GM12878 (cell line): ENCODE results near the gene PAF1. TPM values are rescaled to one million over a fixed set of nuclear protein-coding genes. Genes with fewer than 3 reads are reported as not detected.

Source experiments
- BCL11A ChIP-seq: IDR thresholded peaks from 2 replicates; pipeline ENCODE4 v1.6.1; 2011; ENCODE audit warnings: low read depth, low read length
- CBX3 ChIP-seq: fragments of 200-600 bp; sonication (generic); IDR thresholded peaks from 2 replicates; pipeline ENCODE4 v1.6.1; 2016; ENCODE audit warnings: low read depth, borderline replicate concordance
- CREM ChIP-seq: IDR thresholded peaks from 2 replicates; pipeline ENCODE4 v1.6.1; 2014; ENCODE audit warnings: antibody characterized with exemption, low read depth
- LARP7 ChIP-seq: fragments of 450-650 bp; IDR thresholded peaks from 2 replicates; pipeline ENCODE4 v1.6.1; 2017; ENCODE audit warnings: mild to moderate bottlenecking
- MYB ChIP-seq: fragments of 150-350 bp; IDR thresholded peaks from 2 replicates; pipeline ENCODE4 v1.6.1; 2014; ENCODE audit warnings: mild to moderate bottlenecking, low read depth, low read length, borderline replicate concordance
- PAX8 ChIP-seq: fragments of 450-650 bp; IDR thresholded peaks from 2 replicates; pipeline ENCODE4 v1.6.1; 2017; ENCODE audit warnings: mild to moderate bottlenecking, moderate library complexity
- RBBP5 ChIP-seq: fragments of 200-600 bp; sonication (generic); conservative IDR thresholded peaks from 2 replicates; pipeline ENCODE4 v1.6.1; 2016
- RUNX3 ChIP-seq: IDR thresholded peaks from 2 replicates; pipeline ENCODE4 v1.6.1; 2012; ENCODE audit warnings: low read length, inconsistent platforms
- YBX1 ChIP-seq: fragments of 450-650 bp; IDR thresholded peaks from 2 replicates; pipeline ENCODE4 v1.6.1; 2016; ENCODE audit warnings: antibody characterized with exemption
- ZNF207 ChIP-seq: fragments of 450-650 bp; IDR thresholded peaks from 2 replicates; pipeline ENCODE4 v1.6.1; 2014; ENCODE audit warnings: antibody characterized with exemption, mild to moderate bottlenecking, borderline replicate concordance
- ZNF384 ChIP-seq: IDR thresholded peaks from 2 replicates; pipeline ENCODE4 v1.6.1; 2012; ENCODE audit warnings: low read depth, mild to moderate bottlenecking, low read length, improper control_type of control experiment, borderline replicate concordance
- ZNF622 ChIP-seq: fragments of 450-650 bp; IDR thresholded peaks from 2 replicates; pipeline ENCODE4 v1.6.1; 2017; ENCODE audit warnings: mild to moderate bottlenecking, inconsistent platforms
- polyA plus RNA-seq, 11 experiments: library from polyadenylated mRNA; depleted of rRNA in 4 of 11; unstranded in 6 of 11; stranded (reverse) in 5 of 11; fragments of >200 nt; fragmentation: Nextera tagmentation in 4 of 11; fragmentation: Illumina TruSeq in 1 of 11; extraction: Ambion mirVana in 4 of 11; extraction: Trizol in 1 of 11; gene quantifications; 1 replicate in 1 of 11; 2 replicates in 10 of 11; pipeline versions ENCODE4 v1.2.1 to v1.2.3, GENCODE V29; 2011 to 2016; ENCODE audit warnings: inconsistent platforms in 2 of 11, missing spikeins in 2 of 11, low read depth in 1 of 11
- total RNA-seq, 4 experiments: library from RNA; depleted of rRNA in 3 of 4; stranded (reverse); fragments of >200 nt in 3 of 4; fragmentation: Illumina TruSeq in 1 of 4; extraction: Trizol in 1 of 4; gene quantifications; 2 replicates each; pipeline versions ENCODE4 v1.2.1 to v1.2.3, GENCODE V29; 2013 to 2021
- TF ChIP-seq, protein P1 (sequence below): IDR thresholded peaks from 2 replicates; pipeline ENCODE4 v1.6.1; 2012; ENCODE audit warnings: low read depth, low read length, improper control_type of control experiment
- TF ChIP-seq, protein P2 (sequence below): fragments of 450-650 bp; IDR thresholded peaks from 2 replicates; pipeline ENCODE4 v1.6.1; 2017; ENCODE audit warnings: mild to moderate bottlenecking, moderate library complexity
- TF ChIP-seq, protein P3 (sequence below): IDR thresholded peaks from 2 replicates; pipeline ENCODE4 v1.6.1; 2012; ENCODE audit warnings: improper control_type of control experiment, low read depth, low read length; ENCODE audit not compliant: insufficient replicate concordance
- TF ChIP-seq, protein P4 (sequence below): fragments of 450-650 bp; IDR thresholded peaks from 2 replicates; pipeline ENCODE4 v1.6.1; 2016; ENCODE audit warnings: mild to moderate bottlenecking, moderate library complexity, borderline replicate concordance

PAF1 gene
- total and polyA plus RNA-seq, 10 of the 15 experiments (the other 5 are each of a cell fraction or from before 2014, with no cell fraction given) = 1.7 to 45.8 (median 39.6) TPM

DNA sequence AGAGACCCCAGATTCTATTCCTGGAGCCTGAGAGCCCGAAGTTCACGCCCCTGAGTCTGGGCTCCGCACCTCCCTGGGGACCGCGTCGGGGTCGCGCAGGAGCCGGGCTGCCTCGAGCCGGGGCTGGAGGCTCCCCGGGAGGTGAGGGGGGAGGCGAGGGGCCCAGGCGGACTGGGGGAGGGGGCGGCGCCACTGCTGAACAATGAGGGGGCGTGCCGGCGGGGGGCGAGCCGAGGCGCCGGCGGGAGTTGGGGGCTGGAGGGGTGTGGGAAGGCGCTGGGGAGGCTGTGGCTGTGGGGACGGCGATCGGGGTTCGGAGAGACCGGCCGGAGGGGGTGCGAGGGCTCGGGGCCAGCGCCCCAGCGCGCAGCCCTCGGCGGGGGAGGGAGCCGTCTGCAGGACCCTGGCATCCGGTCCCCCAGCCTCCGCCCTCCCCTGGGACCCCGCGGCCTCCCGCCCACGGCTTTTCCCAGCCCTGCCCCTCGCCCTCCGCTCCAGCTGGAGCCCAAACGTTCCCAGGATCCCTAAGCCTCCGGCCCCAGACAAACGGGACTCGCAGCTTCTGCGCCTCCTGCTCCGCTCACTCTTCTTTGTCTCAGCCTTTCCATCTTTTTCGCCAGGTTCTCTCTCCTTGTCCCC is 22.5 kb upstream of the PAF1 start (continued):
- TF ChIP-seq YBX1 (no peak), MYB (no peak), CBX3 (no peak), LARP7 (no peak), PAX8 (no peak), BCL11A (no peak), RUNX3 (no peak), RBBP5 (no peak), ZNF207 (no peak), ZNF622 (no peak), CREM (no peak), ZNF384 (no peak)
- TF ChIP-seq, protein P1, sequence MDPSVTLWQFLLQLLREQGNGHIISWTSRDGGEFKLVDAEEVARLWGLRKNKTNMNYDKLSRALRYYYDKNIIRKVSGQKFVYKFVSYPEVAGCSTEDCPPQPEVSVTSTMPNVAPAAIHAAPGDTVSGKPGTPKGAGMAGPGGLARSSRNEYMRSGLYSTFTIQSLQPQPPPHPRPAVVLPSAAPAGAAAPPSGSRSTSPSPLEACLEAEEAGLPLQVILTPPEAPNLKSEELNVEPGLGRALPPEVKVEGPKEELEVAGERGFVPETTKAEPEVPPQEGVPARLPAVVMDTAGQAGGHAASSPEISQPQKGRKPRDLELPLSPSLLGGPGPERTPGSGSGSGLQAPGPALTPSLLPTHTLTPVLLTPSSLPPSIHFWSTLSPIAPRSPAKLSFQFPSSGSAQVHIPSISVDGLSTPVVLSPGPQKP = no peak
- TF ChIP-seq, protein P2, sequence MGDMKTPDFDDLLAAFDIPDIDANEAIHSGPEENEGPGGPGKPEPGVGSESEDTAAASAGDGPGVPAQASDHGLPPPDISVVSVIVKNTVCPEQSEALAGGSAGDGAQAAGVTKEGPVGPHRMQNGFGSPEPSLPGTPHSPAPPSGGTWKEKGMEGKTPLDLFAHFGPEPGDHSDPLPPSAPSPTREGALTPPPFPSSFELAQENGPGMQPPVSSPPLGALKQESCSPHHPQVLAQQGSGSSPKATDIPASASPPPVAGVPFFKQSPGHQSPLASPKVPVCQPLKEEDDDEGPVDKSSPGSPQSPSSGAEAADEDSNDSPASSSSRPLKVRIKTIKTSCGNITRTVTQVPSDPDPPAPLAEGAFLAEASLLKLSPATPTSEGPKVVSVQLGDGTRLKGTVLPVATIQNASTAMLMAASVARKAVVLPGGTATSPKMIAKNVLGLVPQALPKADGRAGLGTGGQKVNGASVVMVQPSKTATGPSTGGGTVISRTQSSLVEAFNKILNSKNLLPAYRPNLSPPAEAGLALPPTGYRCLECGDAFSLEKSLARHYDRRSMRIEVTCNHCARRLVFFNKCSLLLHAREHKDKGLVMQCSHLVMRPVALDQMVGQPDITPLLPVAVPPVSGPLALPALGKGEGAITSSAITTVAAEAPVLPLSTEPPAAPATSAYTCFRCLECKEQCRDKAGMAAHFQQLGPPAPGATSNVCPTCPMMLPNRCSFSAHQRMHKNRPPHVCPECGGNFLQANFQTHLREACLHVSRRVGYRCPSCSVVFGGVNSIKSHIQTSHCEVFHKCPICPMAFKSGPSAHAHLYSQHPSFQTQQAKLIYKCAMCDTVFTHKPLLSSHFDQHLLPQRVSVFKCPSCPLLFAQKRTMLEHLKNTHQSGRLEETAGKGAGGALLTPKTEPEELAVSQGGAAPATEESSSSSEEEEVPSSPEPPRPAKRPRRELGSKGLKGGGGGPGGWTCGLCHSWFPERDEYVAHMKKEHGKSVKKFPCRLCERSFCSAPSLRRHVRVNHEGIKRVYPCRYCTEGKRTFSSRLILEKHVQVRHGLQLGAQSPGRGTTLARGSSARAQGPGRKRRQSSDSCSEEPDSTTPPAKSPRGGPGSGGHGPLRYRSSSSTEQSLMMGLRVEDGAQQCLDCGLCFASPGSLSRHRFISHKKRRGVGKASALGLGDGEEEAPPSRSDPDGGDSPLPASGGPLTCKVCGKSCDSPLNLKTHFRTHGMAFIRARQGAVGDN = no peak
- TF ChIP-seq, protein P3, sequence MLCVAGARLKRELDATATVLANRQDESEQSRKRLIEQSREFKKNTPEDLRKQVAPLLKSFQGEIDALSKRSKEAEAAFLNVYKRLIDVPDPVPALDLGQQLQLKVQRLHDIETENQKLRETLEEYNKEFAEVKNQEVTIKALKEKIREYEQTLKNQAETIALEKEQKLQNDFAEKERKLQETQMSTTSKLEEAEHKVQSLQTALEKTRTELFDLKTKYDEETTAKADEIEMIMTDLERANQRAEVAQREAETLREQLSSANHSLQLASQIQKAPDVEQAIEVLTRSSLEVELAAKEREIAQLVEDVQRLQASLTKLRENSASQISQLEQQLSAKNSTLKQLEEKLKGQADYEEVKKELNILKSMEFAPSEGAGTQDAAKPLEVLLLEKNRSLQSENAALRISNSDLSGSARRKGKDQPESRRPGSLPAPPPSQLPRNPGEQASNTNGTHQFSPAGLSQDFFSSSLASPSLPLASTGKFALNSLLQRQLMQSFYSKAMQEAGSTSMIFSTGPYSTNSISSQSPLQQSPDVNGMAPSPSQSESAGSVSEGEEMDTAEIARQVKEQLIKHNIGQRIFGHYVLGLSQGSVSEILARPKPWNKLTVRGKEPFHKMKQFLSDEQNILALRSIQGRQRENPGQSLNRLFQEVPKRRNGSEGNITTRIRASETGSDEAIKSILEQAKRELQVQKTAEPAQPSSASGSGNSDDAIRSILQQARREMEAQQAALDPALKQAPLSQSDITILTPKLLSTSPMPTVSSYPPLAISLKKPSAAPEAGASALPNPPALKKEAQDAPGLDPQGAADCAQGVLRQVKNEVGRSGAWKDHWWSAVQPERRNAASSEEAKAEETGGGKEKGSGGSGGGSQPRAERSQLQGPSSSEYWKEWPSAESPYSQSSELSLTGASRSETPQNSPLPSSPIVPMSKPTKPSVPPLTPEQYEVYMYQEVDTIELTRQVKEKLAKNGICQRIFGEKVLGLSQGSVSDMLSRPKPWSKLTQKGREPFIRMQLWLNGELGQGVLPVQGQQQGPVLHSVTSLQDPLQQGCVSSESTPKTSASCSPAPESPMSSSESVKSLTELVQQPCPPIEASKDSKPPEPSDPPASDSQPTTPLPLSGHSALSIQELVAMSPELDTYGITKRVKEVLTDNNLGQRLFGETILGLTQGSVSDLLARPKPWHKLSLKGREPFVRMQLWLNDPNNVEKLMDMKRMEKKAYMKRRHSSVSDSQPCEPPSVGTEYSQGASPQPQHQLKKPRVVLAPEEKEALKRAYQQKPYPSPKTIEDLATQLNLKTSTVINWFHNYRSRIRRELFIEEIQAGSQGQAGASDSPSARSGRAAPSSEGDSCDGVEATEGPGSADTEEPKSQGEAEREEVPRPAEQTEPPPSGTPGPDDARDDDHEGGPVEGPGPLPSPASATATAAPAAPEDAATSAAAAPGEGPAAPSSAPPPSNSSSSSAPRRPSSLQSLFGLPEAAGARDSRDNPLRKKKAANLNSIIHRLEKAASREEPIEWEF = no peak
- TF ChIP-seq, protein P4, sequence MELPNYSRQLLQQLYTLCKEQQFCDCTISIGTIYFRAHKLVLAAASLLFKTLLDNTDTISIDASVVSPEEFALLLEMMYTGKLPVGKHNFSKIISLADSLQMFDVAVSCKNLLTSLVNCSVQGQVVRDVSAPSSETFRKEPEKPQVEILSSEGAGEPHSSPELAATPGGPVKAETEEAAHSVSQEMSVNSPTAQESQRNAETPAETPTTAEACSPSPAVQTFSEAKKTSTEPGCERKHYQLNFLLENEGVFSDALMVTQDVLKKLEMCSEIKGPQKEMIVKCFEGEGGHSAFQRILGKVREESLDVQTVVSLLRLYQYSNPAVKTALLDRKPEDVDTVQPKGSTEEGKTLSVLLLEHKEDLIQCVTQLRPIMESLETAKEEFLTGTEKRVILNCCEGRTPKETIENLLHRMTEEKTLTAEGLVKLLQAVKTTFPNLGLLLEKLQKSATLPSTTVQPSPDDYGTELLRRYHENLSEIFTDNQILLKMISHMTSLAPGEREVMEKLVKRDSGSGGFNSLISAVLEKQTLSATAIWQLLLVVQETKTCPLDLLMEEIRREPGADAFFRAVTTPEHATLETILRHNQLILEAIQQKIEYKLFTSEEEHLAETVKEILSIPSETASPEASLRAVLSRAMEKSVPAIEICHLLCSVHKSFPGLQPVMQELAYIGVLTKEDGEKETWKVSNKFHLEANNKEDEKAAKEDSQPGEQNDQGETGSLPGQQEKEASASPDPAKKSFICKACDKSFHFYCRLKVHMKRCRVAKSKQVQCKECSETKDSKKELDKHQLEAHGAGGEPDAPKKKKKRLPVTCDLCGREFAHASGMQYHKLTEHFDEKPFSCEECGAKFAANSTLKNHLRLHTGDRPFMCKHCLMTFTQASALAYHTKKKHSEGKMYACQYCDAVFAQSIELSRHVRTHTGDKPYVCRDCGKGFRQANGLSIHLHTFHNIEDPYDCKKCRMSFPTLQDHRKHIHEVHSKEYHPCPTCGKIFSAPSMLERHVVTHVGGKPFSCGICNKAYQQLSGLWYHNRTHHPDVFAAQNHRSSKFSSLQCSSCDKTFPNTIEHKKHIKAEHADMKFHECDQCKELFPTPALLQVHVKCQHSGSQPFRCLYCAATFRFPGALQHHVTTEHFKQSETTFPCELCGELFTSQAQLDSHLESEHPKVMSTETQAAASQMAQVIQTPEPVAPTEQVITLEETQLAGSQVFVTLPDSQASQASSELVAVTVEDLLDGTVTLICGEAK = no peak
